OCI-LY1 (cell line): ENCODE results near the gene NEK1.

Experiments
- H2AFZ ChIP-seq: fragments of 200-600 bp; sonication (generic), shearing (Covaris generic); 2 replicates; pipeline ENCODE4 v1.6.0; 2014; ENCODE audit warnings: antibody characterized with exemption, mild to moderate bottlenecking, low read length
- H3F3A ChIP-seq: fragments of 200-600 bp; sonication (generic), shearing (Covaris generic); 2 replicates; pipeline ENCODE4 v1.6.0; 2014; ENCODE audit warnings: mild to moderate bottlenecking, antibody characterized with exemption, low read length, moderate library complexity; ENCODE audit not compliant: insufficient read depth
- H3K27ac ChIP-seq: fragments of 200-600 bp; sonication (generic); 2 replicates; pipeline ENCODE4 v1.5.1; 2014; ENCODE audit warnings: low read length, mixed run types, mild to moderate bottlenecking, low read depth; ENCODE audit not compliant: poor library complexity, severe bottlenecking
- H3K27me3 ChIP-seq: fragments of 200-600 bp; sonication (generic); 2 replicates; pipeline ENCODE4 v1.6.0; 2014; ENCODE audit warnings: antibody characterized with exemption, mild to moderate bottlenecking, low read length, moderate library complexity; ENCODE audit not compliant: insufficient read depth
- H3K36me3 ChIP-seq: fragments of 200-600 bp; sonication (generic); 2 replicates; pipeline ENCODE4 v1.6.1; 2014; ENCODE audit warnings: mild to moderate bottlenecking, antibody characterized with exemption, low read length, moderate library complexity, mixed read lengths; ENCODE audit not compliant: insufficient read depth
- H3K4me1 ChIP-seq: fragments of 200-600 bp; sonication (generic); 2 replicates; pipeline ENCODE4 v1.5.1; 2014; ENCODE audit warnings: mild to moderate bottlenecking, low read length, moderate library complexity; ENCODE audit not compliant: insufficient read depth, severe bottlenecking
- H3K4me2 ChIP-seq: fragments of 200-600 bp; sonication (generic), shearing (Covaris generic); 2 replicates; pipeline ENCODE4 v1.6.1; 2014; ENCODE audit warnings: low read length
- H3K4me3 ChIP-seq: fragments of 200-600 bp; sonication (generic); 2 replicates; pipeline ENCODE4 v1.5.1; 2014; ENCODE audit warnings: low read length, low read depth, mild to moderate bottlenecking, mixed read lengths; ENCODE audit not compliant: poor library complexity, severe bottlenecking
- H3K79me2 ChIP-seq: fragments of 200-600 bp; shearing (Covaris generic); 2 replicates; pipeline ENCODE4 v1.6.1; 2016; ENCODE audit warnings: mixed run types, low read length, mixed read lengths; ENCODE audit not compliant: insufficient read depth
- H3K9ac ChIP-seq: fragments of 200-600 bp; sonication (generic), shearing (Covaris generic); 2 replicates; pipeline ENCODE4 v1.6.1; 2014; ENCODE audit warnings: mild to moderate bottlenecking, low read length, mixed read lengths
- H3K9me2 ChIP-seq: fragments of 200-600 bp; sonication (generic), shearing (Covaris generic); 2 replicates; pipeline ENCODE4 v1.6.1; 2014; ENCODE audit warnings: low read depth, mild to moderate bottlenecking, low read length, mixed read lengths
- H3K9me3 ChIP-seq: fragments of 200-600 bp; shearing (Covaris generic); 2 replicates; pipeline ENCODE4 v1.6.1; 2014; ENCODE audit warnings: low read length, mixed read lengths
- H4K20me1 ChIP-seq: fragments of 200-600 bp; sonication (generic), shearing (Covaris generic); 2 replicates; pipeline ENCODE4 v1.6.0; 2016; ENCODE audit warnings: mild to moderate bottlenecking, low read length; ENCODE audit not compliant: insufficient read depth
- EZH2 ChIP-seq: fragments of 200-600 bp; sonication (generic), shearing (Covaris generic); IDR thresholded peaks from 2 replicates; pipeline ENCODE4 v1.8.0; 2017; ENCODE audit warnings: borderline replicate concordance, mixed run types, mild to moderate bottlenecking, antibody characterized with exemption, low read length, moderate library complexity, mixed read lengths
- TF ChIP-seq, protein P1 (sequence below): fragments of 200-600 bp; sonication (generic), shearing (Covaris generic); IDR thresholded peaks from 2 replicates; pipeline ENCODE4 v1.5.1; 2017; ENCODE audit warnings: mild to moderate bottlenecking, antibody characterized with exemption, low read length, moderate library complexity, mixed read lengths

NEK1 gene

DNA sequence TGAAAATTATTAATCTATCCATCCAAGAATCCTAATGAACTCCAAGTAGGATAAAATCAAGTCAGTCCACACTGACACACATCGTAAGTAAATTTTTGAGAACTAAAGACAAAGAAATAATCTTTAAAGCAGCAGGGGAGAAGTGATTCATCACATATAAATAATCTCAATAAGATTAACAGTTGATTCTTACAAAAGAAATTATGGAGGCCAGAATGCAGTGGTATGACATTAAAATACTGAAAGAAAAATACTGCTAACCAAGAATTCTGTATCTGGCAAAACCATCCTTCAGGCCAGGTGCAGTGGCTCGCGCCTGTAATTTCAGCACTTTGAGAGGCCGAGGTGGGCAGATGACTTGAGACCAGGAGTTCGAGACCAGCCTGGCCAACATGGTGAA, 245.6 kb downstream of the NEK1 start:
- no peaks in the 10 kb centered on the region for H3K36me3 ChIP-seq
- no peak overlapping the region for H3K27ac ChIP-seq
- H3K27me3 ChIP-seq, result no peaks in the 10 kb centered on the region
- H3K9me2 ChIP-seq, result no peaks in the 10 kb centered on the region
- H3K9ac ChIP-seq, result no peak overlapping the region
- no peak overlapping the region for H3K4me2 ChIP-seq
- H3K4me3 ChIP-seq, result no peak overlapping the region
- no peak overlapping the region for H2AFZ ChIP-seq
- no peaks in the 10 kb centered on the region for H4K20me1 ChIP-seq
- no peaks in the 10 kb centered on the region for H3F3A ChIP-seq
- TF ChIP-seq, protein P1, sequence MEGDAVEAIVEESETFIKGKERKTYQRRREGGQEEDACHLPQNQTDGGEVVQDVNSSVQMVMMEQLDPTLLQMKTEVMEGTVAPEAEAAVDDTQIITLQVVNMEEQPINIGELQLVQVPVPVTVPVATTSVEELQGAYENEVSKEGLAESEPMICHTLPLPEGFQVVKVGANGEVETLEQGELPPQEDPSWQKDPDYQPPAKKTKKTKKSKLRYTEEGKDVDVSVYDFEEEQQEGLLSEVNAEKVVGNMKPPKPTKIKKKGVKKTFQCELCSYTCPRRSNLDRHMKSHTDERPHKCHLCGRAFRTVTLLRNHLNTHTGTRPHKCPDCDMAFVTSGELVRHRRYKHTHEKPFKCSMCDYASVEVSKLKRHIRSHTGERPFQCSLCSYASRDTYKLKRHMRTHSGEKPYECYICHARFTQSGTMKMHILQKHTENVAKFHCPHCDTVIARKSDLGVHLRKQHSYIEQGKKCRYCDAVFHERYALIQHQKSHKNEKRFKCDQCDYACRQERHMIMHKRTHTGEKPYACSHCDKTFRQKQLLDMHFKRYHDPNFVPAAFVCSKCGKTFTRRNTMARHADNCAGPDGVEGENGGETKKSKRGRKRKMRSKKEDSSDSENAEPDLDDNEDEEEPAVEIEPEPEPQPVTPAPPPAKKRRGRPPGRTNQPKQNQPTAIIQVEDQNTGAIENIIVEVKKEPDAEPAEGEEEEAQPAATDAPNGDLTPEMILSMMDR, result no peak
- TF ChIP-seq EZH2, result no peak
- no peaks in the 10 kb centered on the region for H3K4me1 ChIP-seq
- H3K9me3 ChIP-seq, result no peaks in the 10 kb centered on the region
- H3K79me2 ChIP-seq, result no peaks in the 10 kb centered on the region

DNA sequence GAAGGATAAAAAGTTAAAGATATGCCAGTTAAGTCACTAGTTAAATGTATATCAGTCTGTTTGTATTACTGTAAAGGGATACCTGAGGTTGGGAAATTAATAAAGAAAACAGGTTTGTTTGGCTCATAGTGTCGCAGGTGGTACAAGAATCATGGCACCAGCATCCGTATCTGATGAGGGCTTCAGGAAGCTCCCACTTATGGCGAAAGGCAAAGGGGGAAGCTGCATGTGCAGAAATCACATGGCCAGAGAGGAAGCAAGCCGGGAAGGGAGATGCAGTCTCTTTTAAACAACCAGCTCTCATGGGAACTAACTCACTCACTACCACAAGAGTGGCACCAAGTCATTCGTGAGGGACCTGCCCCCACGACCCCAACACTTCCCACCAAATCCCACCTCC, 249.8 kb downstream of the NEK1 start:
- Histone ChIP-seq H3K4me3 (no peak overlapping the region), H3K9me3 (no peaks in the 10 kb centered on the region), H3K9ac (no peak overlapping the region), H3K79me2 (no peaks in the 10 kb centered on the region), H3K36me3 (no peaks in the 10 kb centered on the region), H3K27ac (no peak overlapping the region), H3F3A (no peaks in the 10 kb centered on the region), H4K20me1 (no peaks in the 10 kb centered on the region), H3K4me1 (no peaks in the 10 kb centered on the region), H2AFZ (no peak overlapping the region), H3K9me2 (no peaks in the 10 kb centered on the region), H3K4me2 (no peak overlapping the region), H3K27me3 (no peaks in the 10 kb centered on the region)
- TF ChIP-seq EZH2, result no peak
- TF ChIP-seq, protein P1, result no peak

DNA sequence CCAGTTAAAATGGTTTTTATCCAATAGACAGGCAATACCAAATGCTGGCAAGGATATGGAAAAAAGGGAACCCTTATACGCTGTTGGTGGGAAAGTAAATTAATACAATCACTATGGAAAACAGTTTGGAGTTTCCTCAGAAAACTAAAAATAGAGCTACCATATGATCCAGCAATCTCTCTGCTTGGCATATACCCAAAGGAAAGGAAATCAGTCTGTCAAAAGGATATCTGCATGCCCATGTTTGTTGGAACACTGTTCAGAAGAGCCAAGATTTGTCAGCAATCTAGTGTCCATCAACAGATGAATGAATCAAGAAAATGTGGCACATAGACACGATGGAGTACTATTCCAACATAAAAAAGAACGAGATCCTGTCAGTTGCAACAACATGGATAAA, 250.6 kb downstream of the NEK1 start:
- Histone ChIP-seq H3K9me3 (no peaks in the 10 kb centered on the region), H3K4me3 (no peak overlapping the region), H4K20me1 (no peaks in the 10 kb centered on the region), H3F3A (no peaks in the 10 kb centered on the region), H2AFZ (no peak overlapping the region), H3K9me2 (no peaks in the 10 kb centered on the region), H3K4me2 (no peak overlapping the region), H3K9ac (no peak overlapping the region), H3K27ac (no peak overlapping the region), H3K27me3 (no peaks in the 10 kb centered on the region), H3K79me2 (no peaks in the 10 kb centered on the region), H3K4me1 (no peaks in the 10 kb centered on the region), H3K36me3 (no peaks in the 10 kb centered on the region)
- TF ChIP-seq, protein P1, result no peak
- TF ChIP-seq EZH2, result no peak
